H1 (cell line): ENCODE data around the gene SSTR3.

Experiments used
- CEBPB ChIP-seq: IDR thresholded peaks from 2 replicates; pipeline ENCODE4 v1.6.1; 2012; ENCODE audit warnings: low read depth, low read length
- CHD1 ChIP-seq: IDR thresholded peaks from 2 replicates; pipeline ENCODE4 v1.6.1; 2012; ENCODE audit warnings: low read depth, low read length, improper control_type of control experiment
- EZH2 ChIP-seq: fragments of 200-600 bp; sonication (generic); IDR thresholded peaks from 2 replicates; pipeline ENCODE4 v1.7.1; 2012; ENCODE audit warnings: low read depth, mild to moderate bottlenecking, moderate library complexity, low read length, inconsistent platforms; ENCODE audit not compliant: severe bottlenecking
- JUND ChIP-seq: IDR thresholded peaks from 2 replicates; pipeline ENCODE4 v1.6.1; 2011; ENCODE audit warnings: mild to moderate bottlenecking, improper control_type of control experiment, low read length
- KDM1A ChIP-seq: fragments of 200-600, 300-600 bp; sonication (generic); IDR thresholded peaks from 2 replicates; pipeline ENCODE4 v1.7.1; 2016; ENCODE audit warnings: mild to moderate bottlenecking, low read length, borderline replicate concordance
- POLR2AphosphoS5 ChIP-seq: IDR thresholded peaks from 2 replicates; pipeline ENCODE4 v1.6.1; 2011; ENCODE audit warnings: low read depth, low read length
- RAD21 ChIP-seq, 2 experiments: IDR thresholded peaks in 1 of 2; conservative IDR thresholded peaks in 1 of 2; 2 replicates each; pipeline ENCODE4 v1.6.1; 2011; ENCODE audit warnings: low read depth in 2 of 2, low read length in 2 of 2, improper control_type of control experiment in 1 of 2, inconsistent platforms in 1 of 2, mild to moderate bottlenecking in 1 of 2, moderate library complexity in 1 of 2
- TAF1 ChIP-seq: IDR thresholded peaks from 2 replicates; pipeline ENCODE4 v1.6.1; 2011; ENCODE audit warnings: mild to moderate bottlenecking, low read depth, low read length
- TEAD4 ChIP-seq: IDR thresholded peaks from 2 replicates; pipeline ENCODE4 v1.6.1; 2012; ENCODE audit warnings: low read depth, low read length, inconsistent platforms, mixed read lengths
- YY1 ChIP-seq: IDR thresholded peaks from 2 replicates; pipeline ENCODE4 v1.6.1; 2011; ENCODE audit warnings: low read depth, mild to moderate bottlenecking, low read length
- TF ChIP-seq, protein P1 (sequence below): IDR thresholded peaks from 2 replicates; pipeline ENCODE4 v1.6.1; 2012; ENCODE audit warnings: inconsistent platforms
- TF ChIP-seq, protein P2 (sequence below), 3 experiments: IDR thresholded peaks; 1 replicate in 2 of 3; 2 replicates in 1 of 3; pipeline versions ENCODE4 v1.5.1 to v1.6.1; 2011; ENCODE audit warnings: low read length in 3 of 3, mild to moderate bottlenecking in 3 of 3, inconsistent platforms in 2 of 3, low read depth in 1 of 3, moderate library complexity in 1 of 3; ENCODE audit not compliant: insufficient read depth in 1 of 3; ENCODE audit errors: control extremely low read depth in 1 of 3
- TF ChIP-seq, protein P3 (sequence below): IDR thresholded peaks from 2 replicates; pipeline ENCODE4 v1.6.1; 2012; ENCODE audit warnings: low read length, inconsistent platforms
- TF ChIP-seq, protein P4 (sequence below): IDR thresholded peaks from 2 replicates; pipeline ENCODE4 v1.6.1; 2011; ENCODE audit warnings: low read length, improper control_type of control experiment

DNA sequence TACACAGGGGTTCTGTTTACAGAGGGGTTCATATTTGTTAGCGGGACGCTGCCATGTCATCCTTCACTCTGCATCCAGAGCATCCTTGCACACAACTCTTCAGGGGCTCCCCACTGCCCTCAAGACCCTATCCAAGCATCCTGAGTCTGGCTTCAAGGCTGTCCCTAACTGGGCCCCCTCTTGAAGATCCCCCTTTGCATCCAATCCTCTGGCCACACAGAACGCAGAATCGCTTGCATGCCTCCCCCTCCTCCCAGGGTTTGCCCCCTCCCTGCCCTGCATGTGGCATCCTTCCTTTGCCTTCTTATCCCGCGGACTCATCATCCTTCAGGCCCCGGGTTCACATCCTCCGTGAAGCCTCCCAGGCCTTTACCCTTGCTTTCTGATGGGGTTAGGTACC, 42.9 kb downstream of the SSTR3 start:
- TF ChIP-seq, protein P1, sequence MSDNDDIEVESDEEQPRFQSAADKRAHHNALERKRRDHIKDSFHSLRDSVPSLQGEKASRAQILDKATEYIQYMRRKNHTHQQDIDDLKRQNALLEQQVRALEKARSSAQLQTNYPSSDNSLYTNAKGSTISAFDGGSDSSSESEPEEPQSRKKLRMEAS, result no peak
- TF ChIP-seq, protein P2, sequence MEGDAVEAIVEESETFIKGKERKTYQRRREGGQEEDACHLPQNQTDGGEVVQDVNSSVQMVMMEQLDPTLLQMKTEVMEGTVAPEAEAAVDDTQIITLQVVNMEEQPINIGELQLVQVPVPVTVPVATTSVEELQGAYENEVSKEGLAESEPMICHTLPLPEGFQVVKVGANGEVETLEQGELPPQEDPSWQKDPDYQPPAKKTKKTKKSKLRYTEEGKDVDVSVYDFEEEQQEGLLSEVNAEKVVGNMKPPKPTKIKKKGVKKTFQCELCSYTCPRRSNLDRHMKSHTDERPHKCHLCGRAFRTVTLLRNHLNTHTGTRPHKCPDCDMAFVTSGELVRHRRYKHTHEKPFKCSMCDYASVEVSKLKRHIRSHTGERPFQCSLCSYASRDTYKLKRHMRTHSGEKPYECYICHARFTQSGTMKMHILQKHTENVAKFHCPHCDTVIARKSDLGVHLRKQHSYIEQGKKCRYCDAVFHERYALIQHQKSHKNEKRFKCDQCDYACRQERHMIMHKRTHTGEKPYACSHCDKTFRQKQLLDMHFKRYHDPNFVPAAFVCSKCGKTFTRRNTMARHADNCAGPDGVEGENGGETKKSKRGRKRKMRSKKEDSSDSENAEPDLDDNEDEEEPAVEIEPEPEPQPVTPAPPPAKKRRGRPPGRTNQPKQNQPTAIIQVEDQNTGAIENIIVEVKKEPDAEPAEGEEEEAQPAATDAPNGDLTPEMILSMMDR (IDR thresholded peaks at IDR 0.05; ENCODE audit: control extremely low read depth in 1 of 3, insufficient read depth in 1 of 3, low read depth in 1 of 3, low read length in 3 of 3), result no peak
- TF ChIP-seq, protein P3, sequence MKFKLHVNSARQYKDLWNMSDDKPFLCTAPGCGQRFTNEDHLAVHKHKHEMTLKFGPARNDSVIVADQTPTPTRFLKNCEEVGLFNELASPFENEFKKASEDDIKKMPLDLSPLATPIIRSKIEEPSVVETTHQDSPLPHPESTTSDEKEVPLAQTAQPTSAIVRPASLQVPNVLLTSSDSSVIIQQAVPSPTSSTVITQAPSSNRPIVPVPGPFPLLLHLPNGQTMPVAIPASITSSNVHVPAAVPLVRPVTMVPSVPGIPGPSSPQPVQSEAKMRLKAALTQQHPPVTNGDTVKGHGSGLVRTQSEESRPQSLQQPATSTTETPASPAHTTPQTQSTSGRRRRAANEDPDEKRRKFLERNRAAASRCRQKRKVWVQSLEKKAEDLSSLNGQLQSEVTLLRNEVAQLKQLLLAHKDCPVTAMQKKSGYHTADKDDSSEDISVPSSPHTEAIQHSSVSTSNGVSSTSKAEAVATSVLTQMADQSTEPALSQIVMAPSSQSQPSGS, result no peak
- TF ChIP-seq EZH2 (no peak), KDM1A (no peak), TEAD4 (no peak), RAD21 (IDR thresholded peaks at IDR 0.05 in 1 of 2, conservative IDR thresholded peaks at IDR 0.05 in 1 of 2; ENCODE audit: low read depth in 2 of 2, low read length in 2 of 2) (no peak), YY1 (no peak), POLR2AphosphoS5 (no peak), JUND (no peak), TAF1 (no peak), CHD1 (no peak), CEBPB (no peak)
- TF ChIP-seq, protein P4, sequence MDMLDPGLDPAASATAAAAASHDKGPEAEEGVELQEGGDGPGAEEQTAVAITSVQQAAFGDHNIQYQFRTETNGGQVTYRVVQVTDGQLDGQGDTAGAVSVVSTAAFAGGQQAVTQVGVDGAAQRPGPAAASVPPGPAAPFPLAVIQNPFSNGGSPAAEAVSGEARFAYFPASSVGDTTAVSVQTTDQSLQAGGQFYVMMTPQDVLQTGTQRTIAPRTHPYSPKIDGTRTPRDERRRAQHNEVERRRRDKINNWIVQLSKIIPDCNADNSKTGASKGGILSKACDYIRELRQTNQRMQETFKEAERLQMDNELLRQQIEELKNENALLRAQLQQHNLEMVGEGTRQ, result no peak
